Ramos (cell line): ENCODE data around the gene LHPP.

ENCODE experiments used
- in situ Hi-C: fragments of 300-500 bp; cut with MboI; formaldehyde crosslinking; loops from one replicate; pipeline ENCODE4 v1.14.3; 2022; ENCODE audit warnings: low sequenced_read_pairs; ENCODE audit not compliant: unreplicated experiment

Gene LHPP

GRCh38 chr10:124446830-124447750, 14.5 kb upstream of the LHPP start:
- in situ Hi-C loops, result no loop called here

GRCh38 chr10:124447751-124448466, 13.7 kb upstream of the LHPP start:
- in situ Hi-C loops, result no loop called here

GRCh38 chr10:124448696-124449169, 12.9 kb upstream of the LHPP start:
- in situ Hi-C loops, result no loop called here

GRCh38 chr10:124449170-124450011, 12.2 kb upstream of the LHPP start:
- in situ Hi-C loops, result no loop called here

- in situ Hi-C loops, result no loop called here
These were observed 11.4 kb upstream of the LHPP start, which contains the start of gene NKX1-2 for GRCh38 chr10:124450012-124450782. Gene NKX1-2, minus strand, starts transcription at chr10:124450035. Its CDS starts 92 bp downstream, at chr10:124449943.

GRCh38 chr10:124450783-124451057, 10.9 kb upstream of the LHPP start:
- in situ Hi-C loops, result no loop called here

- in situ Hi-C loops, result no loop called here
These were observed 10.3 kb upstream of the LHPP start for GRCh38 chr10:124451276-124451675.

- in situ Hi-C loops, result no loop called here
These were observed 7.5 kb upstream of the LHPP start for GRCh38 chr10:124453960-124454610.

- in situ Hi-C loops, result no loop called here
These were observed 6.2 kb upstream of the LHPP start for GRCh38 chr10:124455441-124455840.

GRCh38 chr10:124458473-124458872, 3.1 kb upstream of the LHPP start:
- in situ Hi-C loops, result no loop called here

GRCh38 chr10:124458889-124459288, 2.7 kb upstream of the LHPP start:
- in situ Hi-C loops, result no loop called here

- in situ Hi-C loops, result no loop called here
These were observed 2.2 kb upstream of the LHPP start for GRCh38 chr10:124459395-124459794.

- in situ Hi-C loops, result no loop called here
These were observed 1.5 kb upstream of the LHPP start for GRCh38 chr10:124460144-124460543.

GRCh38 chr10:124462348-124462695, 699 bp downstream of the LHPP start:
- in situ Hi-C loops, result no loop called here

GRCh38 chr10:124464028-124464965, 2.7 kb downstream of the LHPP start:
- in situ Hi-C loops, result no loop called here

- in situ Hi-C loops, result no loop called here
These were observed 3.6 kb downstream of the LHPP start for GRCh38 chr10:124465003-124465776.

GRCh38 chr10:124465777-124466488, 4.3 kb downstream of the LHPP start:
- in situ Hi-C loops, result no loop called here
